ENCODE data around the gene ABHD14A. TPM values are rescaled to one million over a fixed set of nuclear protein-coding genes. Genes with fewer than 3 reads are reported as not detected.

The ABHD14A gene
- polyA plus RNA-seq, 1 donor (not counting 4 experiments of a cell fraction or from before 2014, with no cell fraction given), result 6.9 TPM

- Histone ChIP-seq H3K36me3 (ENCODE audit: control insufficient read depth in 2 of 2, extremely low read depth in 1 of 2, insufficient read depth in 2 of 2, low read length in 2 of 2) (no peaks in the 10 kb centered on the region), H3K9me3 (ENCODE audit: control insufficient read depth, low read depth, low read length) (no peaks in the 10 kb centered on the region), H3K9me1 (ENCODE audit: control insufficient read depth, extremely low read depth, insufficient read depth, low read length) (no peaks in the 10 kb centered on the region), H3K4me2 (ENCODE audit: control insufficient read depth, extremely low read depth, insufficient read depth, low read depth, low read length) (no peak overlapping the region), H3K27me3 (ENCODE audit: control insufficient read depth, extremely low read depth, insufficient read depth, low read length) (no peaks in the 10 kb centered on the region), H2AFZ (ENCODE audit: control insufficient read depth, low read length) (no peak overlapping the region), H3K4me1 (ENCODE audit: control insufficient read depth, extremely low read depth, insufficient read depth, low read length) (no peaks in the 10 kb centered on the region), H3K79me2 (ENCODE audit: control insufficient read depth, insufficient read depth, low read length) (no peaks in the 10 kb centered on the region), H3K9ac (ENCODE audit: control insufficient read depth, extremely low read depth, insufficient read depth, low read length) (no peak overlapping the region), H3K27ac (ENCODE audit: control insufficient read depth, insufficient read depth, low read length) (no peak overlapping the region), H4K20me1 (ENCODE audit: control insufficient read depth, extremely low read depth, insufficient read depth, low read length) (no peaks in the 10 kb centered on the region), H3K4me3 (ENCODE audit: control insufficient read depth in 2 of 3, extremely low read depth in 1 of 3, insufficient read depth in 2 of 3, low read depth in 1 of 3, low read length in 3 of 3) (no peak overlapping the region)
- no peak for FAIRE-seq
- no peak for DNase-seq (ENCODE audit: low read depth, low spot score)
- no peak for TF ChIP-seq EZH2 (IDR thresholded peaks at IDR 0.05; ENCODE audit: low read length)
- no peak for TF ChIP-seq CTCF (optimal IDR thresholded peaks at IDR 0.05 in 1 of 3, IDR thresholded peaks at IDR 0.05 in 1 of 3, conservative IDR thresholded peaks at IDR 0.05 in 1 of 3; ENCODE audit: extremely low read depth in 1 of 3, insufficient read depth in 2 of 3, low read length in 3 of 3)
- dilution Hi-C loops (cut with MboI; ENCODE audit: extremely low pct_ligation_motif_present, low sequenced_read_pairs), result no loop called here
Measured at GRCh38 chr3:52013802-52014598, 39.1 kb downstream of the ABHD14A start.

DNA sequence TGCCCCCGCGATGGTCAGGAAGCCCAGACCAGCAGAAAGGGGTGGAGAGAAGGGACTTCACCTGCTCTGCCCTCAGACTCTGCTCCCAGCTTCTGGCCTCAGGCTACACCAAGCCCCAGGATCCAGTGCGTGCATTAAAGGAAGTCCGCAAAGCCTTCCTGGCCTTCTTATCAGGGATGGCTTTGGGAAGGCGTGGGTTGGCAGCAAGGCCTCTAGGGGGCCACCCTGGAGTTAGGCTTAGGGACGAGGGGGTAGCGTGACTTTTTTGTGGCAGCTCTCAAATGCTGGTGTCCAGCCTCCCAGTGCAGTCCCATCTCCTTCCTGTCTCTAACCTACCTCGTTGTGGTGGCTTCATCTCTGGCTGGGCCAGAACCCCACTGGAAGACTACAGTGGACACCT lies 39.7 kb downstream of the ABHD14A start:
- Histone ChIP-seq H3K9me3 (ENCODE audit: control insufficient read depth, low read depth, low read length) (no peaks in the 10 kb centered on the region), H3K4me2 (ENCODE audit: control insufficient read depth, extremely low read depth, insufficient read depth, low read depth, low read length) (no peak overlapping the region), H3K27ac (ENCODE audit: control insufficient read depth, insufficient read depth, low read length) (no peak overlapping the region), H3K4me1 (ENCODE audit: control insufficient read depth, extremely low read depth, insufficient read depth, low read length) (no peaks in the 10 kb centered on the region), H3K9ac (ENCODE audit: control insufficient read depth, extremely low read depth, insufficient read depth, low read length) (no peak overlapping the region), H3K4me3 (ENCODE audit: control insufficient read depth in 2 of 3, extremely low read depth in 1 of 3, insufficient read depth in 2 of 3, low read depth in 1 of 3, low read length in 3 of 3) (no peak overlapping the region), H3K79me2 (ENCODE audit: control insufficient read depth, insufficient read depth, low read length) (no peaks in the 10 kb centered on the region), H4K20me1 (ENCODE audit: control insufficient read depth, extremely low read depth, insufficient read depth, low read length) (no peaks in the 10 kb centered on the region), H3K27me3 (ENCODE audit: control insufficient read depth, extremely low read depth, insufficient read depth, low read length) (no peaks in the 10 kb centered on the region), H3K9me1 (ENCODE audit: control insufficient read depth, extremely low read depth, insufficient read depth, low read length) (no peaks in the 10 kb centered on the region), H2AFZ (ENCODE audit: control insufficient read depth, low read length) (no peak overlapping the region), H3K36me3 (ENCODE audit: control insufficient read depth in 2 of 2, extremely low read depth in 1 of 2, insufficient read depth in 2 of 2, low read length in 2 of 2) (no peaks in the 10 kb centered on the region)
- dilution Hi-C loops (cut with MboI; ENCODE audit: extremely low pct_ligation_motif_present, low sequenced_read_pairs), result no loop called here
- DNase-seq (ENCODE audit: low read depth, low spot score) (no peak), FAIRE-seq (no peak)
- TF ChIP-seq EZH2 (IDR thresholded peaks at IDR 0.05; ENCODE audit: low read length) (no peak), CTCF (optimal IDR thresholded peaks at IDR 0.05 in 1 of 3, IDR thresholded peaks at IDR 0.05 in 1 of 3, conservative IDR thresholded peaks at IDR 0.05 in 1 of 3; ENCODE audit: extremely low read depth in 1 of 3, insufficient read depth in 2 of 3, low read length in 3 of 3) (no peak)

All from keratinocyte (primary cell).